SU-DHL-6 (cell line): ENCODE data around the gene COL13A1.

Experiments
- H2AFZ ChIP-seq: fragments of 200-600 bp; sonication (generic); 2 replicates; pipeline ENCODE4 v1.6.1; 2014; ENCODE audit warnings: low read depth, mild to moderate bottlenecking, moderate library complexity, mixed read lengths, antibody characterized with exemption, low read length; ENCODE audit not compliant: severe bottlenecking
- H3F3A ChIP-seq: fragments of 200-600 bp; shearing (Covaris generic); 2 replicates; pipeline ENCODE4 v1.6.0; 2016; ENCODE audit warnings: antibody characterized with exemption, mild to moderate bottlenecking; ENCODE audit not compliant: insufficient read depth
- H3K27ac ChIP-seq: fragments of 200-600 bp; sonication (generic); 2 replicates; pipeline ENCODE4 v1.5.1; 2016; ENCODE audit warnings: low read depth, mild to moderate bottlenecking, low read length, moderate library complexity, mixed read lengths
- H3K27me3 ChIP-seq: fragments of 200-600 bp; sonication (generic), shearing (Covaris generic); 2 replicates; pipeline ENCODE4 v1.6.0; 2014; ENCODE audit warnings: mild to moderate bottlenecking, low read length
- H3K36me3 ChIP-seq: fragments of 200-600 bp; sonication (generic); 2 replicates; pipeline ENCODE4 v1.6.1; 2014; ENCODE audit warnings: mild to moderate bottlenecking, low read length, mixed read lengths
- H3K4me2 ChIP-seq: fragments of 300-600, 200-600 bp; shearing (Covaris generic), sonication (generic); 2 replicates; pipeline ENCODE4 v1.6.0; 2014; ENCODE audit warnings: low read length, low read depth, mild to moderate bottlenecking; ENCODE audit not compliant: poor library complexity, severe bottlenecking
- H3K4me3 ChIP-seq: fragments of 200-600 bp; sonication (generic); 2 replicates; pipeline ENCODE4 v1.5.1; 2014; ENCODE audit warnings: antibody characterized with exemption, low read length, mild to moderate bottlenecking, mixed read lengths; ENCODE audit not compliant: insufficient read depth, poor library complexity, severe bottlenecking
- H3K79me2 ChIP-seq: fragments of 200-600 bp; sonication (generic); 2 replicates; pipeline ENCODE4 v1.6.1; 2014; ENCODE audit warnings: mild to moderate bottlenecking, low read length, moderate library complexity; ENCODE audit not compliant: insufficient read depth
- H3K9ac ChIP-seq: fragments of 200-600 bp; sonication (generic); 2 replicates; pipeline ENCODE4 v1.7.0; 2014; ENCODE audit warnings: mild to moderate bottlenecking, low read length
- H3K9me2 ChIP-seq: fragments of 200-600 bp; sonication (generic); replicated peaks from 2 replicates; pipeline ENCODE4 v1.6.1; 2014; ENCODE audit warnings: low read length; ENCODE audit not compliant: insufficient read depth
- H3K9me3 ChIP-seq: fragments of 200-600 bp; sonication (generic); 2 replicates; pipeline ENCODE4 v1.6.1; 2014; ENCODE audit warnings: low read length, mixed read lengths; ENCODE audit not compliant: insufficient read depth
- H4K20me1 ChIP-seq: fragments of 200-600 bp; sonication (generic); 2 replicates; pipeline ENCODE4 v1.6.1; 2014; ENCODE audit warnings: low read depth, mild to moderate bottlenecking, antibody characterized with exemption, low read length, moderate library complexity, mixed read lengths
- CTCF ChIP-seq: fragments of 200-600 bp; sonication (generic); IDR thresholded peaks from one replicate; pipeline ENCODE4 v1.5.1; 2017; ENCODE audit warnings: antibody characterized with exemption, mild to moderate bottlenecking, low read length, moderate library complexity; ENCODE audit not compliant: insufficient read depth, poor library complexity, severe bottlenecking
- EZH2phosphoT487 ChIP-seq: fragments of 200-600 bp; sonication (generic), shearing (Covaris generic); conservative IDR thresholded peaks from 2 replicates; pipeline ENCODE4 v1.6.1; 2018; ENCODE audit warnings: mild to moderate bottlenecking, antibody characterized with exemption, low read length, moderate library complexity, mixed read lengths

The COL13A1 gene

DNA sequence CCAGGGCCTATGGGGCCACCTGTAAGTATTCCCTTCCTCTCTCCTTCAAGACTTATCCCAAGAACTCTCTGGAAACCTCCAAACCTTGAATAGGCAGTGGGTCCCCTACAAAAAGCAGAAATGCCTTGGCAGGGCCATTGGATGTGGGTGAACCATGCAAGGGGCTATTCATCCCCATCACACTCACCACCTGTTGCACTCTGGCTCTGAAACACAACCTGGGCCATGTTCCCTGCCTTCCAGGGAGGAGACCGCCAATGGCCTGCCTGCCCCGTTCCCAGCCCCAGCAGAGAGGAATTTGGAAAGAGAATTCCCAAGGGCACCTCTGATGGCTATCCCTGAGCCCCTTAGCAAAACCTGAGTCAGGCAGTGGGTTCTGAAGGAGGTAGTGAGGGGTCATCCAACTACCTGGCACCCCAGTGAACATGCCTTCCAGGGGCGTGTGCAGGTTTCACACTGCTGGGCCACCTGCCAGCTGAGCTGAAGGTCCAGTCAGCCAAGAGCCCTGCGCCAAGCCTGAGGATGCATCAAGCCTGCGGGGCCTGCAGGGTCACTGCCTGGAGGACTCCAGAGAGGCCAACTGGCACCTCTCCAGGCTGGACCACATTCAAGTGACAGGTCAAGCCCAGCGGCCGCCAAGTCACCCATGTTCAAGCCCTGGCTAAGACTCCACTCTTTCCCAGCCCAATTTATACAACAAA, 101.3 kb downstream of the COL13A1 start:
- H3K9me3 ChIP-seq: no peaks in the 10 kb centered on the region
- H3K36me3 ChIP-seq: no peaks in the 10 kb centered on the region
- H3K4me3 ChIP-seq: no peak overlapping the region
- no peaks in the 10 kb centered on the region for H4K20me1 ChIP-seq
- no peak overlapping the region for H3K27ac ChIP-seq
- no peaks in the 10 kb centered on the region for H3F3A ChIP-seq
- H3K79me2 ChIP-seq: no peaks in the 10 kb centered on the region
- no peaks in the 10 kb centered on the region for H3K9me2 ChIP-seq
- no peak overlapping the region for H3K9ac ChIP-seq
- H2AFZ ChIP-seq: no peak overlapping the region
- H3K27me3 ChIP-seq: no peaks in the 10 kb centered on the region
- H3K4me2 ChIP-seq: no peak overlapping the region
- TF ChIP-seq EZH2phosphoT487 (no peak), CTCF (no peak)

GRCh38 chr10:69904533-69904932, 102.8 kb downstream of the COL13A1 start:
- Histone ChIP-seq H3K79me2 (no peaks in the 10 kb centered on the region), H3K4me3 (no peak overlapping the region), H3K4me2 (no peak overlapping the region), H3K27me3 (no peaks in the 10 kb centered on the region), H4K20me1 (no peaks in the 10 kb centered on the region), H3K27ac (no peak overlapping the region), H3K9me3 (no peaks in the 10 kb centered on the region), H3K9ac (no peak overlapping the region), H3F3A (no peaks in the 10 kb centered on the region), H3K36me3 (no peaks in the 10 kb centered on the region), H3K9me2 (no peaks in the 10 kb centered on the region), H2AFZ (no peak overlapping the region)
- TF ChIP-seq CTCF: no peak

GRCh38 chr10:69906425-69906824, 104.7 kb downstream of the COL13A1 start:
- H3K4me2 ChIP-seq: no peak overlapping the region
- no peak overlapping the region for H3K9ac ChIP-seq
- H3K27me3 ChIP-seq: no peaks in the 10 kb centered on the region
- H3K9me3 ChIP-seq: no peaks in the 10 kb centered on the region
- H2AFZ ChIP-seq: no peak overlapping the region
- no peak overlapping the region for H3K27ac ChIP-seq
- no peak overlapping the region for H3K4me3 ChIP-seq
- H3K79me2 ChIP-seq: no peaks in the 10 kb centered on the region
- no peak for TF ChIP-seq CTCF
- H3F3A ChIP-seq: no peaks in the 10 kb centered on the region
- no peaks in the 10 kb centered on the region for H4K20me1 ChIP-seq
- H3K36me3 ChIP-seq: no peaks in the 10 kb centered on the region
- no peaks in the 10 kb centered on the region for H3K9me2 ChIP-seq
